ENCODE data around the gene FAM24A. TPM values are rescaled to one million over a fixed set of nuclear protein-coding genes. Genes with fewer than 3 reads are reported as not detected.

The FAM24A gene
- polyA plus RNA-seq, 1 donor = not detected

- DNase-seq = no peak
Measured at GRCh38 chr10:122930140-122930539, 19.7 kb downstream of the FAM24A start.

GRCh38 chr10:122931088-122931906 is 20.9 kb downstream of the FAM24A start:
- no peak for DNase-seq

GRCh38 chr10:122939133-122939855 is 28.9 kb downstream of the FAM24A start:
- no peak for DNase-seq

GRCh38 chr10:122939856-122940543 is 29.6 kb downstream of the FAM24A start:
- no peak for DNase-seq

GRCh38 chr10:122949296-122949695 is 38.9 kb downstream of the FAM24A start:
- no peak for DNase-seq

- peak; percentile 96 for DNase-seq
Measured at GRCh38 chr10:122953902-122954730, 43.7 kb downstream of the FAM24A start, which contains the start of gene C10orf88. C10orf88 (minus strand) TSS chr10:122954227; CDS start chr10:122954178, 49 bp downstream.

GRCh38 chr10:122954731-122955050 is 44.3 kb downstream of the FAM24A start:
- DNase-seq = no peak

- DNase-seq = no peak
Measured at GRCh38 chr10:122955892-122956291, 45.5 kb downstream of the FAM24A start.

- DNase-seq = no peak
Measured at GRCh38 chr10:122957474-122957873, 47.1 kb downstream of the FAM24A start.

GRCh38 chr10:122962405-122962804 is 52.0 kb downstream of the FAM24A start:
- DNase-seq = no peak

Other genes with a start within 250 kb of the FAM24A start
- not detected for gene C10orf120, start 210.8 kb upstream of the FAM24A start, polyA plus RNA-seq (ENCODE audit: insufficient read length)
- gene CUZD1, start 64.8 kb upstream of the FAM24A start, polyA plus RNA-seq (ENCODE audit: insufficient read length) = 2.1 TPM
- gene FAM24B, start 31.0 kb upstream of the FAM24A start, polyA plus RNA-seq (ENCODE audit: insufficient read length) = 6.6 TPM
- 24.5 TPM for gene C10orf88, start 43.6 kb downstream of the FAM24A start, polyA plus RNA-seq (ENCODE audit: insufficient read length)
- gene PSTK, start 69.8 kb downstream of the FAM24A start, polyA plus RNA-seq (ENCODE audit: insufficient read length) = 12.7 TPM
- 27.5 TPM for gene IKZF5, start 98.2 kb downstream of the FAM24A start, polyA plus RNA-seq (ENCODE audit: insufficient read length)
- gene ACADSB, start 98.4 kb downstream of the FAM24A start, polyA plus RNA-seq (ENCODE audit: insufficient read length) = 31.1 TPM
- gene HMX3, start 225.4 kb downstream of the FAM24A start, polyA plus RNA-seq (ENCODE audit: insufficient read length) = not detected
- gene HMX2, start 237.5 kb downstream of the FAM24A start, polyA plus RNA-seq (ENCODE audit: insufficient read length) = 0.75 TPM
- 139 TPM for gene BUB3, start 243.8 kb downstream of the FAM24A start, polyA plus RNA-seq (ENCODE audit: insufficient read length)